Spleen (tissue), 7 donors: ENCODE results near the gene CEBPG.

Source experiments
- POLR2A ChIP-seq, 3 donors: fragments of 450-650 bp; IDR thresholded peaks; one replicate each; pipeline ENCODE4 v1.5.1; 2017; ENCODE audit warnings: antibody characterized with exemption in 3 of 3, mild to moderate bottlenecking in 1 of 3
- TF ChIP-seq, protein P1 (sequence below), 11 experiments: fragments of 200-600 bp in 7 of 11; fragments of 450-650 bp in 4 of 11; sonication (generic) in 4 of 11; IDR thresholded peaks in 8 of 11; conservative IDR thresholded peaks in 3 of 11; 1 replicate in 7 of 11; 2 replicates in 4 of 11; pipeline versions ENCODE4 v1.4.0 to v1.8.0; 2016 to 2021; ENCODE audit warnings: antibody characterized with exemption in 11 of 11, inconsistent platforms in 4 of 11, mild to moderate bottlenecking in 1 of 11
- donor health status: DM: no; HTN: no; CAD: no; lungs with moderate emphysema.
- donor health status: DM: no; HTN: no; CAD: no.
- donor health status: DM: no; HTN: no; CAD: no.

DNA sequence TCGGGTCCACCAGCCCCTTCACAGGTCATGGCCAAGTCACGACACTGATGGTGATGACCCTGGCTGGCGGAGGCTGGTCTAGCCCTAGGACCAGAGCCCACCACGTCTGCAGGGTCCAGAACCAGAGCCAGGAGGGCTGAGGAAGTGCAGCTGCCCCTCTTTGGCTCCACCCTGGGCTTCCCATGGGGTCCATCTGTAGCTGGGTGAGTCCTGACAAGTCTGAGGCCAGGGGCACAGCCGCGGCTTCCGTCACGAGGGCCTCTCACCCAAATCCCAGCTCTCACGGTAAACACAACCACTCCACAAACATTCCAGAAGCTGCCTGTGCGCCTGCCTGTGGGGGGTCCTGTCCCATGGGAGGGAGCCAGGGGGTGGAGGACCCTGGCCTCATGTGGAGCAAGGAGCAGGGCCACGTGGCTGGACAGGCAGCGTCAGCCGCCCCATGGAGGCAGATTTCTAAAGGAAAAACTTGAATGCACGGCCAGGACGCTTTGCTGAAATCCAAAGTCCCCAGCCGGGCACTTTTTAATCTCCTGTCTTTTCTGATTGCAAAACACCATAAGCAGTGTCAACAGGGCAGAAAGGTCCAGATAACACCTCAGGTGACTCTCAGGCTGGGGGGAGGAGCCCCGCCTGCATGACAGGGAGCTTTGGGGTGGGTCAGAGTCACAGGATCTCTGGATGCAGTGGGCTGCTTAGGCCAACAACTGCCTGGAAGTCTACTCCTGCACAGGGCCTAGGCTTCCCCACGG, 29.9 kb downstream of the CEBPG start:
- TF ChIP-seq, protein P1, sequence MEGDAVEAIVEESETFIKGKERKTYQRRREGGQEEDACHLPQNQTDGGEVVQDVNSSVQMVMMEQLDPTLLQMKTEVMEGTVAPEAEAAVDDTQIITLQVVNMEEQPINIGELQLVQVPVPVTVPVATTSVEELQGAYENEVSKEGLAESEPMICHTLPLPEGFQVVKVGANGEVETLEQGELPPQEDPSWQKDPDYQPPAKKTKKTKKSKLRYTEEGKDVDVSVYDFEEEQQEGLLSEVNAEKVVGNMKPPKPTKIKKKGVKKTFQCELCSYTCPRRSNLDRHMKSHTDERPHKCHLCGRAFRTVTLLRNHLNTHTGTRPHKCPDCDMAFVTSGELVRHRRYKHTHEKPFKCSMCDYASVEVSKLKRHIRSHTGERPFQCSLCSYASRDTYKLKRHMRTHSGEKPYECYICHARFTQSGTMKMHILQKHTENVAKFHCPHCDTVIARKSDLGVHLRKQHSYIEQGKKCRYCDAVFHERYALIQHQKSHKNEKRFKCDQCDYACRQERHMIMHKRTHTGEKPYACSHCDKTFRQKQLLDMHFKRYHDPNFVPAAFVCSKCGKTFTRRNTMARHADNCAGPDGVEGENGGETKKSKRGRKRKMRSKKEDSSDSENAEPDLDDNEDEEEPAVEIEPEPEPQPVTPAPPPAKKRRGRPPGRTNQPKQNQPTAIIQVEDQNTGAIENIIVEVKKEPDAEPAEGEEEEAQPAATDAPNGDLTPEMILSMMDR (IDR thresholded peaks at IDR 0.05 in 8 of 11, conservative IDR thresholded peaks at IDR 0.05 in 3 of 11), result no peak
- TF ChIP-seq POLR2A (IDR thresholded peaks at IDR 0.05), result no peak
